ENCODE data around the gene UBL4B.
"Not testable (repeated sequence)": the region's sequence is repeated elsewhere in the genome, so short reads cannot be mapped to it uniquely, and the experiment has no call there.

UBL4B gene

GRCh38 chr1:110112143-110112542 lies at the start of gene UBL4B:
UBL4B (plus strand) TSS chr1:110112443; CDS start chr1:110112535, 92 bp downstream.
- no peak for DNase-seq (ENCODE audit: low spot score)

GRCh38 chr1:110062612-110063011 lies 49.6 kb upstream of the UBL4B start:
- no peak for DNase-seq (ENCODE audit: low spot score)

GRCh38 chr1:110063781-110064180 lies 48.5 kb upstream of the UBL4B start:
- no peak for DNase-seq (ENCODE audit: low spot score)

GRCh38 chr1:110064576-110065337 lies 47.5 kb upstream of the UBL4B start:
- no peak for DNase-seq (ENCODE audit: low spot score)

GRCh38 chr1:110065841-110066240 lies 46.4 kb upstream of the UBL4B start:
- DNase-seq (ENCODE audit: low spot score): no peak

GRCh38 chr1:110067479-110067892 lies 44.8 kb upstream of the UBL4B start:
- no peak for DNase-seq (ENCODE audit: low spot score)

- no peak for DNase-seq (ENCODE audit: low spot score)
Observed at GRCh38 chr1:110067893-110068645, 44.2 kb upstream of the UBL4B start.

- DNase-seq (ENCODE audit: low spot score): no peak
Observed at GRCh38 chr1:110068646-110069403, 43.4 kb upstream of the UBL4B start.

- no peak for DNase-seq (ENCODE audit: low spot score)
Observed at GRCh38 chr1:110069404-110070281, 42.6 kb upstream of the UBL4B start.

- no peak for DNase-seq (ENCODE audit: low spot score)
Observed at GRCh38 chr1:110070282-110070669, 42.0 kb upstream of the UBL4B start.

GRCh38 chr1:110070671-110071242 lies 41.5 kb upstream of the UBL4B start, which contains the start of gene ALX3:
ALX3 (minus strand) TSS chr1:110070672; CDS start chr1:110070612, 60 bp downstream.
- no peak for DNase-seq (ENCODE audit: low spot score)

GRCh38 chr1:110074166-110074565 lies 38.1 kb upstream of the UBL4B start:
- DNase-seq (ENCODE audit: low spot score): no peak

- no peak for DNase-seq (ENCODE audit: low spot score)
Observed at GRCh38 chr1:110076789-110077500, 35.3 kb upstream of the UBL4B start.

GRCh38 chr1:110079995-110080394 lies 32.2 kb upstream of the UBL4B start:
- DNase-seq (ENCODE audit: low spot score): not testable (repeated sequence)

- DNase-seq (ENCODE audit: low spot score): no peak
Observed at GRCh38 chr1:110081061-110081460, 31.2 kb upstream of the UBL4B start.

- DNase-seq (ENCODE audit: low spot score): no peak
Observed at GRCh38 chr1:110082477-110082876, 29.8 kb upstream of the UBL4B start.

- DNase-seq (ENCODE audit: low spot score): no peak
Observed at GRCh38 chr1:110083061-110083865, 29.0 kb upstream of the UBL4B start.

GRCh38 chr1:110083866-110084226 lies 28.4 kb upstream of the UBL4B start:
- DNase-seq (ENCODE audit: low spot score): no peak

- DNase-seq (ENCODE audit: low spot score): peak; percentile 16
Observed at GRCh38 chr1:110084227-110085078, 27.8 kb upstream of the UBL4B start.

Measured in globus pallidus (tissue), 1 donor.